Sigmoid colon (tissue), 4 donors: ENCODE measurements around the gene CTDSPL2.
"Not testable (repeated sequence)": the region's sequence is repeated elsewhere in the genome, so short reads cannot be mapped to it uniquely, and the experiment has no call there.

Experiments used
- CTCF ChIP-seq, 4 experiments: fragments of 450-650 bp in 3 of 4; fragments of 200-600 bp in 1 of 4; IDR thresholded peaks; one replicate each; pipeline ENCODE4 v1.5.1; 2016 to 2019; ENCODE audit warnings: antibody characterized with exemption in 4 of 4, mild to moderate bottlenecking in 3 of 4, moderate library complexity in 2 of 4
- POLR2AphosphoS5 ChIP-seq, 4 donors: sonication (generic); formaldehyde crosslinking; IDR thresholded peaks; one replicate each; pipeline ENCODE4 v1.6.1; 2017; ENCODE audit warnings: antibody characterized with exemption in 4 of 4

GRCh38 chr15:44544745-44545144 is 117.3 kb downstream of the CTDSPL2 start:
- TF ChIP-seq POLR2AphosphoS5, CTCF (IDR thresholded peaks at IDR 0.05): not testable (repeated sequence)
